Endothelial cell (in vitro differentiated cells): ENCODE data around the gene ONECUT3. TPM values are rescaled to one million over a fixed set of nuclear protein-coding genes. Genes with fewer than 3 reads are reported as not detected.

Source experiments
- DNase-seq: peaks from one replicate; pipeline ENCODE4 v3.0.0; 2021; ENCODE audit warnings: low spot score
- H3K27ac Mint-ChIP-seq: one replicate; pipeline ENCODE4 v1.8.0; 2021; ENCODE audit warnings: mixed read lengths, inconsistent platforms; ENCODE audit not compliant: unreplicated experiment
- H3K27me3 Mint-ChIP-seq: one replicate; pipeline ENCODE4 v1.8.0; 2021; ENCODE audit warnings: mild to moderate bottlenecking, moderate library complexity, mixed read lengths, inconsistent platforms; ENCODE audit not compliant: unreplicated experiment
- H3K36me3 Mint-ChIP-seq: one replicate; pipeline ENCODE4 v1.8.0; 2021; ENCODE audit warnings: mild to moderate bottlenecking, low read depth, mixed read lengths, inconsistent platforms; ENCODE audit not compliant: unreplicated experiment
- H3K4me1 Mint-ChIP-seq: one replicate; pipeline ENCODE4 v1.8.0; 2021; ENCODE audit warnings: mild to moderate bottlenecking, mixed read lengths, inconsistent platforms; ENCODE audit not compliant: unreplicated experiment
- H3K4me3 Mint-ChIP-seq: one replicate; pipeline ENCODE4 v1.8.0; 2021; ENCODE audit warnings: mild to moderate bottlenecking, mixed read lengths, inconsistent platforms; ENCODE audit not compliant: unreplicated experiment
- H3K9me3 Mint-ChIP-seq: one replicate; pipeline ENCODE4 v1.8.0; 2021; ENCODE audit warnings: mixed read lengths, inconsistent platforms; ENCODE audit not compliant: unreplicated experiment
- total RNA-seq: library from RNA; stranded (reverse); fragmentation: NEBNext Ultra II Directional; extraction: Animal tissue kit (Norgen Biotek cat#: 25700); gene quantifications from one replicate; pipeline ENCODE4 v1.2.1, GENCODE V29; 2021; ENCODE audit not compliant: unreplicated experiment
- TF ChIP-seq, protein P1 (sequence below): fragments of 200-600 bp; sonication (generic); IDR thresholded peaks from one replicate; pipeline ENCODE4 v1.5.0; 2021; ENCODE audit warnings: antibody characterized with exemption; ENCODE audit not compliant: unreplicated experiment

The ONECUT3 gene
- total RNA-seq, 1 donor from 2014 or later, result not detected

DNA sequence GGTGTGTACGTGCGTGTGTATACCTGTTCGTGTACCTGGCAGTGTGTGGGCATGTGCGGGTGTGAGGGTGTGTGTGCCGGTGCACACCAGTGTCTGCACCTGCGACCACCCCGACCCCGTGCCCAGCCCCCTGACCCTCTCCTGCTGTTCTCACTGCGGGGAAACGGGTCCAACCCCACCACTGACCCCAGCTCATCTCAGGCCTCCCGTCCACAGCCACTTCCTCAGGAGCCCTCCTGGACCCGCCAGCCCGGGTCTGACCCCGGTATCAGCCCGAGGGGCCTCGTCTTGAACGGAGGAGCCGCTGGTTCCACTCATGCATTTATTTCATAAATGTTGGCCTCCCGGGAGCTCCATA, 23.8 kb upstream of the ONECUT3 start:
- no peak for DNase-seq
- no peaks in the 10 kb centered on the region for H3K4me1 Mint-ChIP-seq
- no peak overlapping the region for H3K4me3 Mint-ChIP-seq
- H3K36me3 Mint-ChIP-seq, result no peaks in the 10 kb centered on the region
- TF ChIP-seq, protein P1, sequence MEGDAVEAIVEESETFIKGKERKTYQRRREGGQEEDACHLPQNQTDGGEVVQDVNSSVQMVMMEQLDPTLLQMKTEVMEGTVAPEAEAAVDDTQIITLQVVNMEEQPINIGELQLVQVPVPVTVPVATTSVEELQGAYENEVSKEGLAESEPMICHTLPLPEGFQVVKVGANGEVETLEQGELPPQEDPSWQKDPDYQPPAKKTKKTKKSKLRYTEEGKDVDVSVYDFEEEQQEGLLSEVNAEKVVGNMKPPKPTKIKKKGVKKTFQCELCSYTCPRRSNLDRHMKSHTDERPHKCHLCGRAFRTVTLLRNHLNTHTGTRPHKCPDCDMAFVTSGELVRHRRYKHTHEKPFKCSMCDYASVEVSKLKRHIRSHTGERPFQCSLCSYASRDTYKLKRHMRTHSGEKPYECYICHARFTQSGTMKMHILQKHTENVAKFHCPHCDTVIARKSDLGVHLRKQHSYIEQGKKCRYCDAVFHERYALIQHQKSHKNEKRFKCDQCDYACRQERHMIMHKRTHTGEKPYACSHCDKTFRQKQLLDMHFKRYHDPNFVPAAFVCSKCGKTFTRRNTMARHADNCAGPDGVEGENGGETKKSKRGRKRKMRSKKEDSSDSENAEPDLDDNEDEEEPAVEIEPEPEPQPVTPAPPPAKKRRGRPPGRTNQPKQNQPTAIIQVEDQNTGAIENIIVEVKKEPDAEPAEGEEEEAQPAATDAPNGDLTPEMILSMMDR, result no peak
- H3K27ac Mint-ChIP-seq, result no peak overlapping the region
- peaks cover 6% of the 10 kb centered on the region for H3K27me3 Mint-ChIP-seq
- no peaks in the 10 kb centered on the region for H3K9me3 Mint-ChIP-seq

DNA sequence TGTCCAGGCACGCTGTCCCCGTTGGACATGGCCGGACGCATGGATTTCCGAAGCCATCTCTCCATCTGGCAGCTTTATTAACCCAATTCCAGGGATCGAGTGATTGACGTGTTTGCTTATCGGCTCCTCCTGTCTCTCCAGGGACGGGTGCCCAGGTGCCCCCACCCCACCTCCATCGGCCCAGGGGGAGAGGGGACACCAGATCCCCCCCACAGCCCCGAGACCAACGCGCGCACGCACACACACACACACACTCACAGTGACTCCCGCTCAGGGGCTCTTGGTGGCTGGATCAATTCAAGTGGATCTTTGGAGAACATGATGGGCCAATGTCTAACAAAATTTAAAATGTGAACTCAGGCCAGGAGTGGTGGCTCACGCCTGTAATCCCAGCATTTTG, 23.1 kb upstream of the ONECUT3 start:
- no peak for DNase-seq
- no peak overlapping the region for H3K27ac Mint-ChIP-seq
- H3K4me3 Mint-ChIP-seq, result no peak overlapping the region
- no peaks in the 10 kb centered on the region for H3K4me1 Mint-ChIP-seq
- TF ChIP-seq, protein P1, result no peak
- peaks cover 6% of the 10 kb centered on the region for H3K27me3 Mint-ChIP-seq
- H3K36me3 Mint-ChIP-seq, result no peaks in the 10 kb centered on the region
- H3K9me3 Mint-ChIP-seq, result no peaks in the 10 kb centered on the region

DNA sequence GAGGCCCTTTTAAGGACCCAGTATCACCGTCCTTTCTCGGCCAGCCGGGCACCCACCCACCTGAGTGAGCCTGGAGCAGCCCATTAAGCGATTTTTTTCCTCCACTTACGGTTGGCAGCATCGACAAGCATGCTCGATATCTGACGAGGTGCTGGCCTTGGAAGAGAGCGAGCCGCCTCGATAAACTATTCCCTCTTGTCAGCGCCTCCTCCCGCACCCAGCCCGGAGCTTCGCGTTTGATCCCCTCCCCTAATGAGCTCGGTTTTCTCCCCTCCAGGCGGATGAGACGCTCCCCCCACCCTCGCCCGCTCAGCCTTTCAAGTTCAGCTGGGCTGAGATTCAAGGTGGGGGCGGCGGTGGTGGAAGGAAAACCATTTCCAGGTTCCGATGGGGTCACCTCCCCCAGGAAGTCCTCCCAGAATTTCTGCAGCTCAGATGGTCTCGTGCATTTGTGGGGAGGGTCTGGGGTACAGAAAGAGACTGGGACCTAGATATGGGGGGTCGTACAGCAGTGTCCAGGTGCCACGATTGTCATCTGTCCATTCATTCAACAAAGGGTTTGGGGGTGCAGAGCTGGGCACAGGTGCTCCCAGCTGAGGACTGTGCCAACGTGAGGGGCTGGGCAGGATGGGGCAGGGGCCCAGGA, 18.9 kb upstream of the ONECUT3 start:
- H3K9me3 Mint-ChIP-seq, result no peaks in the 10 kb centered on the region
- H3K27me3 Mint-ChIP-seq, result peaks cover 6% of the 10 kb centered on the region
- TF ChIP-seq, protein P1, result no peak
- no peak overlapping the region for H3K4me3 Mint-ChIP-seq
- no peaks in the 10 kb centered on the region for H3K36me3 Mint-ChIP-seq
- DNase-seq, result no peak
- no peak overlapping the region for H3K27ac Mint-ChIP-seq
- no peaks in the 10 kb centered on the region for H3K4me1 Mint-ChIP-seq

DNA sequence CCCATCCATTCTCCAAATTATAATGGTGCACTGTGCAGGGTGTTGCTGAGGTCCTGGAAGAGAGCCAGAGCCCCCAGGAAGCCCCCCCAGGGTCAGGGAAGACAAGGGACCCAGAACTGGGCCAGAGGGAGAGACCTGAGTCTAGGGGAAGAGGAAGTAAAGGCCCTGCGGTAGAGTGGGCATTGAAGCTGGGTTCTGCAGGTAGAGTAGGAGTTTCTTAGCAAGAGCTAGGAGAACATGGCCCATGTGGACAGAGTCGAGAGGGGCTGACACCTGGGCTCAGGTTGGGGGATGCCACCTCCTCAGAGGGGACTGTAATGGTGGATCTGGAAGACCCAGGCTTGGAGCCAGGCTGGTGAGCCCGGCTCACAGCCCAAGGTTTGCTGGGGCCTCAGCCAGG, 17.0 kb upstream of the ONECUT3 start:
- peaks cover 6% of the 10 kb centered on the region for H3K27me3 Mint-ChIP-seq
- no peak for DNase-seq
- TF ChIP-seq, protein P1, result no peak
- no peak overlapping the region for H3K27ac Mint-ChIP-seq
- no peaks in the 10 kb centered on the region for H3K4me1 Mint-ChIP-seq
- no peaks in the 10 kb centered on the region for H3K36me3 Mint-ChIP-seq
- no peaks in the 10 kb centered on the region for H3K9me3 Mint-ChIP-seq
- H3K4me3 Mint-ChIP-seq, result no peak overlapping the region

DNA sequence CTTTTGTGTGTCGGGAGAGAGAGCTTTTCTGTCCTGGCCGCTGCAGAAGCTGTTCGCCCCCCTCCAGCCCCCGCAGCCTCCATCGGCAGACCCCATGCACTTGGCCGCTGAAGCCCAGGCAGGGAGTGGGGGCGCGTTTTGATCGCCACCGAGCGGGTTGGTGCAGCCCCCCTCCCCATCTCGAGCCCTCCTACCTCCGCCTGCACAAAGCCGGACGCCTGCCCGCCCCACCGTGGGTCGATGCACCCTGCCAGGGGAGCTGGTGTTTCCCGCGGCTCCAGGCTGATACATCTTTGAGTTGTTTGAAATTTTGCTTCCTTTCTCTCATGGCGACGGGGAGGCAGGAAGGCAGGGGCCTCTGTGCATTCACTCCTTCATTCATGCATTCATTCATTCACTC, 16.4 kb upstream of the ONECUT3 start:
- Mint-ChIP-seq H3K4me3 (no peak overlapping the region), H3K4me1 (no peaks in the 10 kb centered on the region), H3K9me3 (no peaks in the 10 kb centered on the region), H3K36me3 (no peaks in the 10 kb centered on the region), H3K27me3 (peaks cover 9% of the 10 kb centered on the region), H3K27ac (no peak overlapping the region)
- TF ChIP-seq, protein P1, result no peak
- DNase-seq, result no peak
